ENCODE measurements around the gene QPCT. TPM values are rescaled to one million over a fixed set of nuclear protein-coding genes. Genes with fewer than 3 reads are reported as not detected.

QPCT gene
- total and polyA plus RNA-seq, 2 of the 4 experiments (the other 2 are of a cell fraction), result 1.9 to 2.2 TPM

DNA sequence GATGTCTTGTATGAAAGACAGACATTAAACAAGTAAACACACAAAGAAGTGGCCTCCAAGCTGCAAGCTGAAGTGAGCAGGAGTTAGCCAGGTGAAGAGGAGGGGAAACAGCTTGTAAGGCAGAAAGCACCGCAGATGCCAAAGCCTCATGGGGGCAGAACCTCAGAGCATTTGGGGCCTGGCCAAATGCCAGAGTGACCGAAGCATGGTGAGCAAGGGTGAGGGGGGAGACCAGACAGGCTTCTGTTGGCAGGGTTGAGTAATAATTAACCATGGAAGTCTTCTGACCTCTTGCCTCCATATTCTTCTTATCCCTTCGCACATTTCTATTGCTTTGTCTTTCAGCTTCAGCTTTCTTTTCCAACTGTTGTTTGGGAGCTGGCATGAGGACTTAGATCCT, 5.6 kb downstream of the QPCT start:
- Histone ChIP-seq H3K23ac (ENCODE audit: low read depth, low read length) (no peak overlapping the region), H4K91ac (ENCODE audit: insufficient read depth, low read depth, low read length) (no peak overlapping the region), H3K9me1 (ENCODE audit: insufficient read depth, low read length) (no peaks in the 10 kb centered on the region), H4K5ac (ENCODE audit: low read depth, low read length) (no peak overlapping the region), H3K27me3 (ENCODE audit: control insufficient read depth, insufficient read depth, low read length) (peaks cover 5% of the 10 kb centered on the region), H3K18ac (ENCODE audit: low read depth, low read length) (no peak overlapping the region), H4K20me1 (ENCODE audit: insufficient read depth, low read length) (no peaks in the 10 kb centered on the region), H4K8ac (ENCODE audit: low read depth in 2 of 2, low read length in 2 of 2) (no peak overlapping the region), H3K9me3 (ENCODE audit: control insufficient read depth, insufficient read depth, low read length) (no peaks in the 10 kb centered on the region), H3K79me1 (ENCODE audit: low read depth in 1 of 2, low read length in 2 of 2) (no peaks in the 10 kb centered on the region), H3K4me1 (ENCODE audit: control insufficient read depth, insufficient read depth, low read length) (no peaks in the 10 kb centered on the region), H2AK5ac (ENCODE audit: low read depth, low read length) (no peak overlapping the region), H3K14ac (replicated peaks; ENCODE audit: low read depth, low read length) (no peak overlapping the region), H3K4me2 (ENCODE audit: low read depth, low read length) (no peak overlapping the region), H2BK15ac (ENCODE audit: low read depth, low read length) (no peak overlapping the region), H3K27ac (ENCODE audit: insufficient read depth, low read length) (no peak overlapping the region), H2BK5ac (ENCODE audit: low read depth, low read length, poor library complexity, severe bottlenecking) (no peak overlapping the region), H2BK120ac (ENCODE audit: low read depth, low read length) (no peak overlapping the region), H3K36me3 (ENCODE audit: control insufficient read depth, insufficient read depth, low read length) (no peaks in the 10 kb centered on the region), H2BK20ac (ENCODE audit: low read depth, low read length) (no peak overlapping the region), H3K56ac (ENCODE audit: extremely low read depth, insufficient read depth, low read length) (no peak overlapping the region), H2AFZ (replicated peaks; ENCODE audit: low read length, poor library complexity) (no peak overlapping the region), H2AK9ac (replicated peaks; ENCODE audit: low read depth, low read length, poor library complexity) (no peak overlapping the region), H3K4me3 (ENCODE audit: insufficient read depth, low read depth, low read length) (no peak overlapping the region), H3K4ac (ENCODE audit: low read depth, low read length) (no peak overlapping the region), H3K9ac (ENCODE audit: low read depth, low read length) (no peak overlapping the region)
- ATAC-seq (ENCODE audit: low read depth) (no peak), DNase-seq (no peak)
- intact Hi-C loops (cut with micrococcal nuclease) (no loop called here), in situ Hi-C loops (cut with MboI; ENCODE audit: low sequenced_read_pairs) (no loop called here), dilution Hi-C loops (cut with HindIII; ENCODE audit: low sequenced_read_pairs, unreplicated experiment) (no loop called here)
- ChIA-PET POLR2A (ENCODE audit: unreplicated experiment) (no interaction called here), CTCF (no interaction called here)
- no TSS peak for BruUV-seq (replicated peaks)
- WGBS, 2 experiments (ENCODE audit: extremely low coverage in 2 of 2, insufficient read length in 1 of 2), result 29% methylated on average over 1 of the region's 3 CpGs; no CpG with 5 or more reads in 1 of the 2 experiments
- TF ChIP-seq NFE2L2 (IDR thresholded peaks at IDR 0.05; ENCODE audit: low read depth, low read length), result no peak

All from IMR-90 (cell line).